GM23248 (cell line): ENCODE results near the gene SOX5.

Experiments used
- EZH2 ChIP-seq: fragments of 200-600 bp; sonication (generic); IDR thresholded peaks from 2 replicates; pipeline ENCODE4 v1.6.1; 2018; ENCODE audit warnings: antibody characterized with exemption, mild to moderate bottlenecking; ENCODE audit not compliant: insufficient read depth, poor library complexity, severe bottlenecking
- EZH2phosphoT487 ChIP-seq: fragments of 200-600 bp; sonication (generic); IDR thresholded peaks from 2 replicates; pipeline ENCODE4 v1.6.1; 2018; ENCODE audit warnings: antibody characterized with exemption, moderate library complexity, mild to moderate bottlenecking, low read depth; ENCODE audit not compliant: insufficient read depth

DNA sequence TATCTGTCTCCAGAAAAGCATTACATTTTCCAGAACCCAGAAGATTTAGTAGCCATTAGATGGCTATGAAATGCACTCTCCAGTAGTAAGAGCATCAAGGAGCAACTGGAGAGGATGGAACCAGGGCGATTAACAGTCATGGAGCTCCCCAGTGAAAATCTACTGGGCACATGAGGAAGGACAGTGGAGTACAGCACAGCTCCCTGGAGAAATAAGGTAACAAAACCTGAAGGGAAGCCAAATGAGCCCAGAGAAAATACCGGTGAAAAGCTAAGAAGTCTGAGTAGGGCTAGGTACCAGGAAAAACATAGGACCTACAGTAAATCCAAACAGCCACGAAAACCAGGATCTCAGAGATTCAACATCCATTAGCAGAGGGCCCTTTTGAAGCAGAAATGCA lies 21.6 kb downstream of the SOX5 start:
- no peak for TF ChIP-seq EZH2
- no peak for TF ChIP-seq EZH2phosphoT487
